PC-3 (cell line): ENCODE measurements around the gene ZFP64. TPM values are rescaled to one million over a fixed set of nuclear protein-coding genes. Genes with fewer than 3 reads are reported as not detected.

Experiments used
- ATAC-seq: fragments of 200-7000 bp; cut with Tn5 transposase; 2 replicates; pipeline ENCODE4 v1.9.1; 2020; ENCODE audit warnings: mild to moderate bottlenecking, moderate library complexity
- BruUV-seq: library from RNA; stranded (reverse); fragments of 400-500 nt; replicated peaks from 2 replicates; lab custom pipeline; 2021; lab: Mats Ljungman, UMichigan
- CTCF ChIA-PET: fragments of 300-600 bp; sonication (Branson Sonifier 250); formaldehyde crosslinking; loops from one replicate; lab custom pipeline; 2022; ENCODE audit warnings: antibody characterized with exemption; lab: Charles Lee
- POLR2A ChIA-PET: fragments of 300-600 bp; sonication (Branson Sonifier 250); formaldehyde crosslinking; loops from one replicate; lab custom pipeline; 2022; ENCODE audit warnings: antibody characterized with exemption; ENCODE audit not compliant: unreplicated experiment; lab: Charles Lee
- DNase-seq: peaks from one replicate; pipeline ENCODE4 v3.0.0-alpha.2; 2015
- H2AFZ ChIP-seq: fragments of 300-600 bp; sonication (generic); 2 replicates; pipeline ENCODE4 v1.6.0; 2016; ENCODE audit warnings: antibody characterized with exemption, low read length
- H3F3A ChIP-seq: fragments of 300-600 bp; sonication (generic); one replicate; pipeline ENCODE4 v1.6.0; 2017; ENCODE audit warnings: antibody characterized with exemption, low read length, control low read depth, mild to moderate bottlenecking; ENCODE audit not compliant: unreplicated experiment
- H3K27ac ChIP-seq: fragments of 300-600 bp; sonication (generic); 2 replicates; pipeline ENCODE4 v1.5.1; 2016; ENCODE audit warnings: mild to moderate bottlenecking, low read length
- H3K27me3 ChIP-seq: fragments of 300-600 bp; sonication (generic); 2 replicates; pipeline ENCODE4 v1.6.1; 2016; ENCODE audit warnings: low read length, mixed read lengths
- H3K36me3 ChIP-seq: fragments of 300-600 bp; sonication (generic); 2 replicates; pipeline ENCODE4 v1.6.1; 2016; ENCODE audit warnings: low read depth, mixed run types, low read length, mixed read lengths
- H3K4me1 ChIP-seq: fragments of 300-600 bp; sonication (generic); 2 replicates; pipeline ENCODE4 v1.5.1; 2016; ENCODE audit warnings: low read length; ENCODE audit not compliant: insufficient read depth
- H3K4me2 ChIP-seq: fragments of 300-600 bp; sonication (generic); 2 replicates; pipeline ENCODE4 v1.6.0; 2016; ENCODE audit warnings: low read length
- H3K4me3 ChIP-seq: fragments of 300-600 bp; sonication (generic); 2 replicates; pipeline ENCODE4 v1.5.1; 2016; ENCODE audit warnings: mild to moderate bottlenecking, low read length, mixed read lengths
- H3K79me2 ChIP-seq: fragments of 300-600 bp; sonication (generic); 2 replicates; pipeline ENCODE4 v1.6.1; 2017; ENCODE audit warnings: low read length, mixed read lengths
- H3K9ac ChIP-seq: fragments of 300-600 bp; sonication (generic); 2 replicates; pipeline ENCODE4 v1.6.0; 2016; ENCODE audit warnings: mild to moderate bottlenecking, low read length
- H3K9me2 ChIP-seq: fragments of 300-600 bp; sonication (generic); replicated peaks from 2 replicates; pipeline ENCODE4 v1.6.1; 2016; ENCODE audit warnings: mixed run types, low read length, mixed read lengths
- H3K9me3 ChIP-seq: fragments of 300-600 bp; sonication (generic); 2 replicates; pipeline ENCODE4 v1.6.1; 2016; ENCODE audit warnings: low read length, mixed read lengths
- H4K20me1 ChIP-seq: fragments of 300-600 bp; sonication (generic); 2 replicates; pipeline ENCODE4 v1.6.1; 2016; ENCODE audit warnings: low read length, mixed read lengths
- CTCF ChIP-seq: fragments of 300-600 bp; sonication (generic); conservative IDR thresholded peaks from 2 replicates; pipeline ENCODE4 v1.5.1; 2017; ENCODE audit warnings: antibody characterized with exemption, low read depth, mild to moderate bottlenecking, low read length
- EZH2 ChIP-seq: fragments of 300-600 bp; sonication (generic); IDR thresholded peaks from one replicate; pipeline ENCODE4 v1.6.1; 2017; ENCODE audit warnings: antibody characterized with exemption, mild to moderate bottlenecking, low read length; ENCODE audit not compliant: unreplicated experiment
- EZH2phosphoT487 ChIP-seq: fragments of 300-600 bp; sonication (generic); IDR thresholded peaks from 2 replicates; pipeline ENCODE4 v1.6.1; 2018; ENCODE audit warnings: mild to moderate bottlenecking, antibody characterized with exemption, low read length, borderline replicate concordance
- intact Hi-C: fragments of 100-400 bp; cut with micrococcal nuclease; formaldehyde crosslinking; loops from 2 replicates; pipeline ENCODE4 v1.9.0; 2023
- total RNA-seq: library from RNA; depleted of rRNA; stranded (reverse); fragments of >200 nt; gene quantifications from 2 replicates; pipeline ENCODE4 v1.2.3, GENCODE V29; 2014

ZFP64 gene
- total RNA-seq, 1 experiment from 2014 or later: 16.6 TPM

DNA sequence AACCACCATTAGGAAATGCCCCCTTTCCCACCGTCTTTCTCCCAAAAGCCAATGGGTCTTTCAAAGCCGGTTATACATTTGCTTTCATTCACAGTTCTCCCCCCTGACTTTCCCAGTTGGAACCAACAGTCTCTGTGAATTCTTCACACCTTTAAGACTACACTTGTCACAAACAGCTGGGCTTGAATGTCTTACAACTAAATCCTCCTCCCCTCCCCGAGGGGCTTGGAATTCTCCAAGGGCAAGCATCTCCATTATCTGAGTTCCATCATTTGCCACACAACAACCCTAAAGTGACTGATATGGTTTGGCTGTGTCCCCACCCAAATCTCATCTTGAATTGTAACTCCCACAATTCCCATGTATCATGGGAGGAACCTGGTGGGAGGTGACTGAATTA, 12.9 kb downstream of the ZFP64 start:
- Histone ChIP-seq H3K79me2 (no peaks in the 10 kb centered on the region), H4K20me1 (no peaks in the 10 kb centered on the region), H2AFZ (no peak overlapping the region), H3K9me3 (no peaks in the 10 kb centered on the region), H3K9ac (no peak overlapping the region), H3K27ac (no peak overlapping the region), H3K4me2 (no peak overlapping the region), H3K4me1 (no peaks in the 10 kb centered on the region), H3F3A (no peaks in the 10 kb centered on the region), H3K27me3 (no peaks in the 10 kb centered on the region), H3K36me3 (peaks cover 9% of the 10 kb centered on the region; the same call in 1 of the 2 replicates), H3K4me3 (no peak overlapping the region), H3K9me2 (no peaks in the 10 kb centered on the region)
- ChIA-PET CTCF (no interaction called here), POLR2A (no interaction called here)
- no TSS peak for BruUV-seq
- DNase-seq (no peak), ATAC-seq (no peak)
- TF ChIP-seq CTCF (no peak), EZH2phosphoT487 (no peak), EZH2 (no peak)
- intact Hi-C loops: no loop called here

DNA sequence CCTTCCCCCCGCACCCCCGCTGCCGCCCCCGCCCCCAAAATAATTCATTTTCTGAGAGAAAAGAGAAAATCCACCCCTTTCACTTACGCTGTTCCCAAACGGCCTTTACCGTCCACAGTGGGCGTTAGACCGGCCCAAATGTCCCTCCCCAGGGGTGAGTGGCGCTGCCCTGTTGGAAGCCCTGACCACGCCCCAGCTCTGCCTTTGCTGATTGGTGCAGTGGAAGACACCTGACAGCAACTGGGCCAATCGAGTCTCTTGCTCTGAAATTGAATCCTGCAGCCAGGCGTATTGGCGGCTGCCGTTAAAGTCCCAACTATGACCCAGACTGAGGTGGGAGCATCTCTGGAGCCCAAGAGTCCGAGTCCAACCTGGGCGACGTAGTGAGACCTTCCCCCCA, 15.7 kb downstream of the ZFP64 start:
- Histone ChIP-seq H3K79me2 (no peaks in the 10 kb centered on the region), H2AFZ (no peak overlapping the region), H3F3A (no peaks in the 10 kb centered on the region), H3K9ac (no peak overlapping the region), H3K27ac (no peak overlapping the region), H3K9me2 (no peaks in the 10 kb centered on the region), H3K4me1 (no peaks in the 10 kb centered on the region), H3K27me3 (no peaks in the 10 kb centered on the region), H3K4me2 (no peak overlapping the region), H3K4me3 (no peak overlapping the region), H3K9me3 (no peaks in the 10 kb centered on the region), H4K20me1 (no peaks in the 10 kb centered on the region), H3K36me3 (peaks cover 3% of the 10 kb centered on the region; the same call in 1 of the 2 replicates)
- ChIA-PET CTCF (no interaction called here), POLR2A (no interaction called here)
- BruUV-seq: no TSS peak
- intact Hi-C loops: no loop called here
- no peak for TF ChIP-seq CTCF
- no peak for TF ChIP-seq EZH2phosphoT487
- TF ChIP-seq EZH2: no peak
- no peak for ATAC-seq
- no peak for DNase-seq

DNA sequence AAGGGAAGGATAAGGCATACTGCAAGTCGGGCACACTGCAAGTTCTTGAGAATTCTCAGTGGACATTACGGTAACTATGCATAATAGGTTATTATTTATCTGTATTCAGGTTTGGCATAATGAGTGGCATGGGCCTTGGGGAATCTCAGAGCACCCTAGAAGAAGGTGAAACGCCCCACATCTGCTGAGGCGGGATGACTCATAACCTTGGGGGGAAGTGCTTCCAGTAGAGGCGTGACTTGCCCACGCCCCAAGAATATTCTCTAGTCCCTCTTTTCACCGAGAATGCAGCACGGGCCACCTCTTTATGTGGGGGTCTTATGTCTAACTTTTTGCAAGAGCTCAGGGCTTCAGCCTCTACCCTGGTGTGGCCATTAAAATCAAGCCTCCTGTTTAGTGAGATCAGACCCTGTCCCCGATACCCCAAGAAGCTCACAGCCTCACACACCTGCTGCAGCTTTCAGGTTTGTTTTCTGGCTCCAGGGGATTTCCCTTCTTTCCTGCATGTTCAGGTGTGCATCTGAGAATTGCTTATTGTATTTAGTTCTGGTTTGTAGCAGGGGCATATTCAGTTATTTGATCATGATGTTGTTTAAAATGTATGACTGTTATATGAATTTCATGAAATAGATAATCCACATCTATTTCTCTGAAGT, 19.1 kb downstream of the ZFP64 start:
- no peak overlapping the region for H3K4me2 ChIP-seq
- no peak overlapping the region for H2AFZ ChIP-seq
- H3K36me3 ChIP-seq: peaks cover 7% of the 10 kb centered on the region; the same call in 1 of the 2 replicates
- no peak overlapping the region for H3K9ac ChIP-seq
- intact Hi-C loops: no loop called here
- H3K79me2 ChIP-seq: no peaks in the 10 kb centered on the region
- no peaks in the 10 kb centered on the region for H3K27me3 ChIP-seq
- H3F3A ChIP-seq: no peaks in the 10 kb centered on the region
- no peaks in the 10 kb centered on the region for H3K9me2 ChIP-seq
- BruUV-seq: no TSS peak
- ChIA-PET CTCF (no interaction called here), POLR2A (no interaction called here)
- no peaks in the 10 kb centered on the region for H3K4me1 ChIP-seq
- no peak overlapping the region for H3K27ac ChIP-seq
- TF ChIP-seq CTCF: no peak
- no peak for TF ChIP-seq EZH2
- no peak for TF ChIP-seq EZH2phosphoT487
- no peaks in the 10 kb centered on the region for H4K20me1 ChIP-seq
- ATAC-seq: no peak
- H3K4me3 ChIP-seq: no peak overlapping the region
- no peaks in the 10 kb centered on the region for H3K9me3 ChIP-seq
- no peak for DNase-seq
